PC-9 (cell line): Measurements from ENCODE around the gene PACSIN1. TPM values are rescaled to one million over a fixed set of nuclear protein-coding genes. Genes with fewer than 3 reads are reported as not detected.
A peak's percentile ranks its signal among the peaks of the same experiment; 100 is the strongest.

Experiments
- BruUV-seq: library from RNA; stranded (reverse); fragments of 400-500 nt; replicated peaks from 2 replicates; lab custom pipeline; 2021; lab: Mats Ljungman, UMichigan
- CTCF ChIA-PET: fragments of 300-600 bp; sonication (Branson Sonifier 250); formaldehyde crosslinking; loops from one replicate; lab custom pipeline; 2022; ENCODE audit warnings: antibody characterized with exemption; lab: Charles Lee
- POLR2A ChIA-PET: fragments of 300-600 bp; sonication (Branson Sonifier 250); formaldehyde crosslinking; loops from one replicate; lab custom pipeline; 2022; ENCODE audit warnings: antibody characterized with exemption; ENCODE audit not compliant: unreplicated experiment; lab: Charles Lee
- DNase-seq, 2 experiments: peaks; one replicate each; pipeline versions ENCODE4 v3.0.0 to v3.0.0-alpha.2; 2015 to 2022; ENCODE audit warnings: mixed read lengths in 1 of 2
- H2AFZ ChIP-seq: fragments of 200-600 bp; sonication (generic); 2 replicates; pipeline ENCODE4 v1.8.1; 2017; ENCODE audit warnings: antibody characterized with exemption
- H3F3A ChIP-seq: fragments of 200-600 bp; sonication (generic); 2 replicates; pipeline ENCODE4 v1.8.1; 2017; ENCODE audit warnings: antibody characterized with exemption, mild to moderate bottlenecking, low read depth; ENCODE audit not compliant: insufficient read depth
- H3K27ac ChIP-seq: fragments of 200-600 bp; sonication (generic); 2 replicates; pipeline ENCODE4 v1.6.1; 2016; ENCODE audit warnings: mixed run types
- H3K27me3 ChIP-seq: fragments of 200-600 bp; sonication (generic); 2 replicates; pipeline ENCODE4 v1.6.1; 2016; ENCODE audit warnings: low read depth, mixed run types; ENCODE audit not compliant: insufficient read depth
- H3K36me3 ChIP-seq: fragments of 200-600 bp; sonication (generic); 2 replicates; pipeline ENCODE4 v1.6.1; 2016; ENCODE audit warnings: low read depth, mixed run types
- H3K4me1 ChIP-seq: fragments of 200-600 bp; sonication (generic); replicated peaks from 2 replicates; pipeline ENCODE4 v1.6.1; 2016; ENCODE audit warnings: mixed run types; ENCODE audit not compliant: insufficient read depth
- H3K4me2 ChIP-seq: fragments of 200-600 bp; sonication (generic); 2 replicates; pipeline ENCODE4 v1.6.1; 2017; ENCODE audit warnings: mixed run types
- H3K4me3 ChIP-seq: fragments of 200-600 bp; sonication (generic); 2 replicates; pipeline ENCODE4 v1.6.1; 2016; ENCODE audit warnings: mixed run types
- H3K79me2 ChIP-seq: fragments of 200-600 bp; sonication (generic); 2 replicates; pipeline ENCODE4 v1.6.1; 2017; ENCODE audit warnings: low read depth, mixed run types
- H3K9me2 ChIP-seq: fragments of 200-600 bp; sonication (generic); 2 replicates; pipeline ENCODE4 v1.8.1; 2017; ENCODE audit warnings: mild to moderate bottlenecking; ENCODE audit not compliant: insufficient read depth
- H3K9me3 ChIP-seq: fragments of 200-600 bp; sonication (generic); 2 replicates; pipeline ENCODE4 v1.8.1; 2016; ENCODE audit warnings: low read depth; ENCODE audit not compliant: insufficient read depth
- H4K20me1 ChIP-seq: fragments of 200-600 bp; sonication (generic); 2 replicates; pipeline ENCODE4 v1.8.1; 2017; ENCODE audit not compliant: insufficient read depth
- EZH2 ChIP-seq: fragments of 200-600 bp; sonication (generic); IDR thresholded peaks from 2 replicates; pipeline ENCODE4 v1.8.0; 2017; ENCODE audit warnings: antibody characterized with exemption, low read depth
- intact Hi-C: fragments of 100-400 bp; cut with micrococcal nuclease; formaldehyde crosslinking; loops from one replicate; pipeline ENCODE4 v1.10.0; 2022; ENCODE audit not compliant: unreplicated experiment
- total RNA-seq: library from RNA; stranded (reverse); gene quantifications from 2 replicates; pipeline ENCODE4 v1.2.3, GENCODE V29; 2021
- TF ChIP-seq, protein P1 (sequence below): fragments of 200-600 bp; sonication (generic); conservative IDR thresholded peaks from 2 replicates; pipeline ENCODE4 v1.6.1; 2017; ENCODE audit warnings: mixed run types, antibody characterized with exemption, mild to moderate bottlenecking, moderate library complexity

PACSIN1 gene
- total RNA-seq, 1 experiment from 2014 or later = 5.0 TPM

DNA sequence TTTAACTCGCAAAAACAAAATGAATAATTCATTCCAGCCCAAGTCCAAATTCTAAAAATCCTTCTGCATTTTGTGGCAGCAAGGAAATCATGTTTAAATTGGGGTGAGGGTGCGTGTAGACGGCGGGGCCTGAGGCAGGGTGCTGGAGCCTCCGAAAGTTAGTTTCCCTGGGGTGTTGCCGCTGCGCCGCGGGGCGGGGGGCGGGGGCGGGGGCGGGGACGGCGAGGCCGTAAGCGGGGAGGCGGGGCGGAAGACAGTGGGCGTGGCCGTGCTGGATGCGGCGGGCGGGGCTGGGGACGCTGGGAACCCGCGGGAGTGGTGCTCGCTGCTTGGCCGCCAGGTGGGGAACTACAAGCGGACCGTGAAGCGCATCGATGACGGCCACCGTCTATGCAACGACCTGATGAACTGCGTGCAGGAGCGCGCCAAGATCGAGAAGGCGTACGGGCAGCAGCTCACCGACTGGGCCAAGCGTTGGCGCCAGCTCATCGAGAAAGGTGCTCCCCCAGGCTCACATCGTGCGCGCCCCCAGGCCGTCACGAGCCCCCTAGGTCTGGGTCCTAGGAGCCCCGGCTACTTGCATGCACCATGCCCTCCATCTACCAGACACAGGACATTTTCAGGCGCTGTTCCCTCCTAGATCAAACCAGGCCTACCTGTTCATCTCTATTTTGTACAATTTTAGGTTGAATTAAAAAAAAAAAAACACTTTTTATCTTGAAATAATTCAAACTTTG, 61.3 kb downstream of the PACSIN1 start:
- H2AFZ ChIP-seq = peak overlapping the region; percentile 76; the same call in 1 of the 2 replicates
- H3K27ac ChIP-seq = no peak overlapping the region
- ChIA-PET POLR2A (interaction anchor here (0.6 kb wide), 2 partner anchors 20 to 29 kb away, joined by 3 to 11 read pairs; partner anchors contain the start of gene SPDEF), CTCF (interaction anchor here (0.8 to 1.4 kb wide), 2 partner anchors 82 to 497 kb away, joined by 3 to 6 read pairs; no protein-coding TSS in a partner anchor)
- intact Hi-C loops = loop anchor here (1.0 to 5.0 kb wide), 4 partner anchors 65 to 715 kb away; partner anchors contain the start of gene SMIM29
- H3K36me3 ChIP-seq = no peaks in the 10 kb centered on the region
- peaks cover 12% of the 10 kb centered on the region for H3K4me1 ChIP-seq
- peak; percentile 75 to 93 for DNase-seq
- peak overlapping the region; percentile 36; the same call in 1 of the 2 replicates for H3K4me3 ChIP-seq
- no peaks in the 10 kb centered on the region for H3K79me2 ChIP-seq
- no peaks in the 10 kb centered on the region for H3K27me3 ChIP-seq
- no peaks in the 10 kb centered on the region for H3K9me3 ChIP-seq
- H3K9me2 ChIP-seq = no peaks in the 10 kb centered on the region
- H4K20me1 ChIP-seq = no peaks in the 10 kb centered on the region
- BruUV-seq = no TSS peak
- peaks cover 4% of the 10 kb centered on the region; the same call in 1 of the 2 replicates for H3F3A ChIP-seq
- TF ChIP-seq, protein P1, sequence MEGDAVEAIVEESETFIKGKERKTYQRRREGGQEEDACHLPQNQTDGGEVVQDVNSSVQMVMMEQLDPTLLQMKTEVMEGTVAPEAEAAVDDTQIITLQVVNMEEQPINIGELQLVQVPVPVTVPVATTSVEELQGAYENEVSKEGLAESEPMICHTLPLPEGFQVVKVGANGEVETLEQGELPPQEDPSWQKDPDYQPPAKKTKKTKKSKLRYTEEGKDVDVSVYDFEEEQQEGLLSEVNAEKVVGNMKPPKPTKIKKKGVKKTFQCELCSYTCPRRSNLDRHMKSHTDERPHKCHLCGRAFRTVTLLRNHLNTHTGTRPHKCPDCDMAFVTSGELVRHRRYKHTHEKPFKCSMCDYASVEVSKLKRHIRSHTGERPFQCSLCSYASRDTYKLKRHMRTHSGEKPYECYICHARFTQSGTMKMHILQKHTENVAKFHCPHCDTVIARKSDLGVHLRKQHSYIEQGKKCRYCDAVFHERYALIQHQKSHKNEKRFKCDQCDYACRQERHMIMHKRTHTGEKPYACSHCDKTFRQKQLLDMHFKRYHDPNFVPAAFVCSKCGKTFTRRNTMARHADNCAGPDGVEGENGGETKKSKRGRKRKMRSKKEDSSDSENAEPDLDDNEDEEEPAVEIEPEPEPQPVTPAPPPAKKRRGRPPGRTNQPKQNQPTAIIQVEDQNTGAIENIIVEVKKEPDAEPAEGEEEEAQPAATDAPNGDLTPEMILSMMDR = peak; percentile 56
- TF ChIP-seq EZH2 = no peak
- H3K4me2 ChIP-seq = peak overlapping the region; percentile 84

- no TSS peak for BruUV-seq
- H3K4me2 ChIP-seq = peak overlapping the region; percentile 81
- CTCF ChIA-PET = interaction anchor here (1.4 kb wide), 1 partner anchor 81 kb away, joined by 6 read pairs; no protein-coding TSS in a partner anchor
- no peak overlapping the region for H3K27ac ChIP-seq
- peaks cover 4% of the 10 kb centered on the region; the same call in 1 of the 2 replicates for H3F3A ChIP-seq
- H4K20me1 ChIP-seq = no peaks in the 10 kb centered on the region
- H3K4me1 ChIP-seq = peaks cover 12% of the 10 kb centered on the region
- no peaks in the 10 kb centered on the region for H3K36me3 ChIP-seq
- H3K9me3 ChIP-seq = no peaks in the 10 kb centered on the region
- POLR2A ChIA-PET = no interaction called here
- no peaks in the 10 kb centered on the region for H3K9me2 ChIP-seq
- DNase-seq = no peak
- H3K4me3 ChIP-seq = no peak overlapping the region
- no peak overlapping the region for H2AFZ ChIP-seq
- intact Hi-C loops = loop anchor here (1.0 to 5.0 kb wide), 4 partner anchors 66 to 714 kb away; partner anchors contain the start of gene SMIM29
- TF ChIP-seq, protein P1 = no peak
- TF ChIP-seq EZH2 = no peak
- no peaks in the 10 kb centered on the region for H3K27me3 ChIP-seq
- H3K79me2 ChIP-seq = no peaks in the 10 kb centered on the region
Measured at GRCh38 chr6:34527751-34528670, 62.1 kb downstream of the PACSIN1 start.
